ENCODE results near the gene CDC14B. TPM values are rescaled to one million over a fixed set of nuclear protein-coding genes. Genes with fewer than 3 reads are reported as not detected.

The CDC14B gene
- total RNA-seq, 1 experiment from 2014 or later = 57.1 TPM

DNA sequence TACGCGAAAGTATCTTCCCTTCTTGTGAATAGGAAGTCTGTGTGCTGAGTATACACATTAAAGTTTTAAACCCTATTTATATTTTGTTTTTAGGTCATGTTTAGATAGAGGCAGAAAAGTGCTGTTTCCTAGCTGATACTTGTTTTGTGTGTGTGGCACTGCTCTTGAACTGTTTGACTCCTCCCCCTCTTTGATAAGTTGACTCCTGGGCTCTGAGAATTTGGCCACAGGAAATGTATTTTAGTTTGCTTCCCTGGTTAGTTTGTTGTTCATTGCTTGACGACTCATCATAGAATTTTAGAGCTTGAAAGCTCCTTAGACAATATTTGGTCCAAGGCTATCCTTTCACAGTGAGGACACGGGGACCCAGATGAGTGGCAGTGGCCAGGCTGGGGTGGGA lies 2.0 kb upstream of the CDC14B start (continued):
- TF ChIP-seq GRHL2 (CRISPR knock-in tag; IDR thresholded peaks at IDR 0.05; ENCODE audit: insufficient replicate concordance, severe bottlenecking) (no peak), ZNF671 (CRISPR knock-in tag; IDR thresholded peaks at IDR 0.05) (no peak), KAT7 (CRISPR knock-in tag; IDR thresholded peaks at IDR 0.05; ENCODE audit: borderline replicate concordance) (no peak)
- TF ChIP-seq, protein P1, sequence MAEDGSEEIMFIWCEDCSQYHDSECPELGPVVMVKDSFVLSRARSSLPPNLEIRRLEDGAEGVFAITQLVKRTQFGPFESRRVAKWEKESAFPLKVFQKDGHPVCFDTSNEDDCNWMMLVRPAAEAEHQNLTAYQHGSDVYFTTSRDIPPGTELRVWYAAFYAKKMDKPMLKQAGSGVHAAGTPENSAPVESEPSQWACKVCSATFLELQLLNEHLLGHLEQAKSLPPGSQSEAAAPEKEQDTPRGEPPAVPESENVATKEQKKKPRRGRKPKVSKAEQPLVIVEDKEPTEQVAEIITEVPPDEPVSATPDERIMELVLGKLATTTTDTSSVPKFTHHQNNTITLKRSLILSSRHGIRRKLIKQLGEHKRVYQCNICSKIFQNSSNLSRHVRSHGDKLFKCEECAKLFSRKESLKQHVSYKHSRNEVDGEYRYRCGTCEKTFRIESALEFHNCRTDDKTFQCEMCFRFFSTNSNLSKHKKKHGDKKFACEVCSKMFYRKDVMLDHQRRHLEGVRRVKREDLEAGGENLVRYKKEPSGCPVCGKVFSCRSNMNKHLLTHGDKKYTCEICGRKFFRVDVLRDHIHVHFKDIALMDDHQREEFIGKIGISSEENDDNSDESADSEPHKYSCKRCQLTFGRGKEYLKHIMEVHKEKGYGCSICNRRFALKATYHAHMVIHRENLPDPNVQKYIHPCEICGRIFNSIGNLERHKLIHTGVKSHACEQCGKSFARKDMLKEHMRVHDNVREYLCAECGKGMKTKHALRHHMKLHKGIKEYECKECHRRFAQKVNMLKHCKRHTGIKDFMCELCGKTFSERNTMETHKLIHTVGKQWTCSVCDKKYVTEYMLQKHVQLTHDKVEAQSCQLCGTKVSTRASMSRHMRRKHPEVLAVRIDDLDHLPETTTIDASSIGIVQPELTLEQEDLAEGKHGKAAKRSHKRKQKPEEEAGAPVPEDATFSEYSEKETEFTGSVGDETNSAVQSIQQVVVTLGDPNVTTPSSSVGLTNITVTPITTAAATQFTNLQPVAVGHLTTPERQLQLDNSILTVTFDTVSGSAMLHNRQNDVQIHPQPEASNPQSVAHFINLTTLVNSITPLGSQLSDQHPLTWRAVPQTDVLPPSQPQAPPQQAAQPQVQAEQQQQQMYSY (CRISPR knock-in tag; IDR thresholded peaks at IDR 0.05) = no peak
- TF ChIP-seq, protein P2, sequence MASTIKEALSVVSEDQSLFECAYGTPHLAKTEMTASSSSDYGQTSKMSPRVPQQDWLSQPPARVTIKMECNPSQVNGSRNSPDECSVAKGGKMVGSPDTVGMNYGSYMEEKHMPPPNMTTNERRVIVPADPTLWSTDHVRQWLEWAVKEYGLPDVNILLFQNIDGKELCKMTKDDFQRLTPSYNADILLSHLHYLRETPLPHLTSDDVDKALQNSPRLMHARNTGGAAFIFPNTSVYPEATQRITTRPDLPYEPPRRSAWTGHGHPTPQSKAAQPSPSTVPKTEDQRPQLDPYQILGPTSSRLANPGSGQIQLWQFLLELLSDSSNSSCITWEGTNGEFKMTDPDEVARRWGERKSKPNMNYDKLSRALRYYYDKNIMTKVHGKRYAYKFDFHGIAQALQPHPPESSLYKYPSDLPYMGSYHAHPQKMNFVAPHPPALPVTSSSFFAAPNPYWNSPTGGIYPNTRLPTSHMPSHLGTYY (CRISPR knock-in tag; IDR thresholded peaks at IDR 0.05) = no peak

DNA sequence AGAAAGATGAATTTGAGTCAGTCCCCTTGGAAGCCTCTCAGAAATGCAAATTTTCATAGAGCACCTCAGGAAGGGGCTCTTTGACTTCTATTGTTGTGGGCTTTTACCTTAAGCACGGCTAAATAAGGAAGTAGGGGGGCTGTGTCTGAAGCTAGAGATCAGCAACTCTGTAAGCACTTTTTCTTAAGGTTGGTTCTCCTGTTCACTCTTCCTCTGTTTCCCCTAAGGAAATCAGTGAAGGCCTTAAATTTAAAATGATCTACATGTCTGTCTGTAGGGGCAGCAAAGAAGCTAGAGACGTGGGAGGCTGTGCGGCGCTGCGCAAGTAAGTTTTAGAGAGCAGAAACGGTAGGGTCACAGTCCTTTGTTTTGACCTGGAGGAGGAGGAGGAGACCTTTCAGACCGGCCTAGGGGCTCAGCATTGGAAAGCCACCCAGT lies 1.2 kb upstream of the CDC14B start:
- peaks cover 43% of the 10 kb centered on the region for H3K4me1 Mint-ChIP-seq
- peaks cover 10% of the 10 kb centered on the region for H3K27me3 Mint-ChIP-seq (ENCODE audit: low read depth)
- no peaks in the 10 kb centered on the region for H3K9me3 Mint-ChIP-seq
- CTCF ChIA-PET = interaction anchor here (1.0 to 1.5 kb wide), 8 partner anchors 11 to 304 kb away, joined by 3 to 7 read pairs (median 4); partner anchors contain the start of gene HABP4
- peak overlapping the region; percentile 96 for H3K27ac Mint-ChIP-seq
- H3K4me3 Mint-ChIP-seq = peak overlapping the region; percentile 83
- TF ChIP-seq, protein P3, sequence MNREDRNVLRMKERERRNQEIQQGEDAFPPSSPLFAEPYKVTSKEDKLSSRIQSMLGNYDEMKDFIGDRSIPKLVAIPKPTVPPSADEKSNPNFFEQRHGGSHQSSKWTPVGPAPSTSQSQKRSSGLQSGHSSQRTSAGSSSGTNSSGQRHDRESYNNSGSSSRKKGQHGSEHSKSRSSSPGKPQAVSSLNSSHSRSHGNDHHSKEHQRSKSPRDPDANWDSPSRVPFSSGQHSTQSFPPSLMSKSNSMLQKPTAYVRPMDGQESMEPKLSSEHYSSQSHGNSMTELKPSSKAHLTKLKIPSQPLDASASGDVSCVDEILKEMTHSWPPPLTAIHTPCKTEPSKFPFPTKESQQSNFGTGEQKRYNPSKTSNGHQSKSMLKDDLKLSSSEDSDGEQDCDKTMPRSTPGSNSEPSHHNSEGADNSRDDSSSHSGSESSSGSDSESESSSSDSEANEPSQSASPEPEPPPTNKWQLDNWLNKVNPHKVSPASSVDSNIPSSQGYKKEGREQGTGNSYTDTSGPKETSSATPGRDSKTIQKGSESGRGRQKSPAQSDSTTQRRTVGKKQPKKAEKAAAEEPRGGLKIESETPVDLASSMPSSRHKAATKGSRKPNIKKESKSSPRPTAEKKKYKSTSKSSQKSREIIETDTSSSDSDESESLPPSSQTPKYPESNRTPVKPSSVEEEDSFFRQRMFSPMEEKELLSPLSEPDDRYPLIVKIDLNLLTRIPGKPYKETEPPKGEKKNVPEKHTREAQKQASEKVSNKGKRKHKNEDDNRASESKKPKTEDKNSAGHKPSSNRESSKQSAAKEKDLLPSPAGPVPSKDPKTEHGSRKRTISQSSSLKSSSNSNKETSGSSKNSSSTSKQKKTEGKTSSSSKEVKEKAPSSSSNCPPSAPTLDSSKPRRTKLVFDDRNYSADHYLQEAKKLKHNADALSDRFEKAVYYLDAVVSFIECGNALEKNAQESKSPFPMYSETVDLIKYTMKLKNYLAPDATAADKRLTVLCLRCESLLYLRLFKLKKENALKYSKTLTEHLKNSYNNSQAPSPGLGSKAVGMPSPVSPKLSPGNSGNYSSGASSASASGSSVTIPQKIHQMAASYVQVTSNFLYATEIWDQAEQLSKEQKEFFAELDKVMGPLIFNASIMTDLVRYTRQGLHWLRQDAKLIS (CRISPR knock-in tag; IDR thresholded peaks at IDR 0.05; ENCODE audit: borderline replicate concordance) = 0 out of 2 replicates have a peak, but pooled peaks have one; percentile 27
- TF ChIP-seq, protein P4, sequence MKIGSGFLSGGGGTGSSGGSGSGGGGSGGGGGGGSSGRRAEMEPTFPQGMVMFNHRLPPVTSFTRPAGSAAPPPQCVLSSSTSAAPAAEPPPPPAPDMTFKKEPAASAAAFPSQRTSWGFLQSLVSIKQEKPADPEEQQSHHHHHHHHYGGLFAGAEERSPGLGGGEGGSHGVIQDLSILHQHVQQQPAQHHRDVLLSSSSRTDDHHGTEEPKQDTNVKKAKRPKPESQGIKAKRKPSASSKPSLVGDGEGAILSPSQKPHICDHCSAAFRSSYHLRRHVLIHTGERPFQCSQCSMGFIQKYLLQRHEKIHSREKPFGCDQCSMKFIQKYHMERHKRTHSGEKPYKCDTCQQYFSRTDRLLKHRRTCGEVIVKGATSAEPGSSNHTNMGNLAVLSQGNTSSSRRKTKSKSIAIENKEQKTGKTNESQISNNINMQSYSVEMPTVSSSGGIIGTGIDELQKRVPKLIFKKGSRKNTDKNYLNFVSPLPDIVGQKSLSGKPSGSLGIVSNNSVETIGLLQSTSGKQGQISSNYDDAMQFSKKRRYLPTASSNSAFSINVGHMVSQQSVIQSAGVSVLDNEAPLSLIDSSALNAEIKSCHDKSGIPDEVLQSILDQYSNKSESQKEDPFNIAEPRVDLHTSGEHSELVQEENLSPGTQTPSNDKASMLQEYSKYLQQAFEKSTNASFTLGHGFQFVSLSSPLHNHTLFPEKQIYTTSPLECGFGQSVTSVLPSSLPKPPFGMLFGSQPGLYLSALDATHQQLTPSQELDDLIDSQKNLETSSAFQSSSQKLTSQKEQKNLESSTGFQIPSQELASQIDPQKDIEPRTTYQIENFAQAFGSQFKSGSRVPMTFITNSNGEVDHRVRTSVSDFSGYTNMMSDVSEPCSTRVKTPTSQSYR (CRISPR knock-in tag; IDR thresholded peaks at IDR 0.05) = no peak
- TF ChIP-seq SMAD4 (CRISPR knock-in tag; IDR thresholded peaks at IDR 0.05) = no peak
- ATAC-seq (peak; percentile 70), DNase-seq (ENCODE audit: low spot score) (peak; percentile 46)
- POLR2A ChIA-PET = interaction anchor here (1.0 kb wide), 1 partner anchor 172 kb away, joined by 3 read pairs; no protein-coding TSS in a partner anchor
- no peaks in the 10 kb centered on the region for H3K36me3 Mint-ChIP-seq

DNA sequence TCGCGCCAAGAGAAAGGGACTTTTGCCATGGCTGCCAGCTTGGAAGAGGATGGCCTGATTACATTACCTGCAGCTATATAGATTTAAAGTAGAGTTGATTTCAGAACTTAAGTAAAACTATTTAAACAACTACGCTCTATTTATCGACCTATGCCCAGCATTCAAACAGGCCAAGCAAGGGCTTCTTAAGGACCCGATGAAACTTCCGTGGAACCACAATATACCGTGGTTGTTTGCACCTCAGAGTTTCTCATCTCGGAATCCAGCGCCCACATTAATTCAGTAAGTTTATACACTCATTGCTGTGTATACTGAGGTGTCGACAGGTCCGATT lies 505 bp upstream of the CDC14B start:
- Mint-ChIP-seq H3K27ac (peak overlapping the region; percentile 96), H3K4me3 (peak overlapping the region; percentile 83), H3K9me3 (no peaks in the 10 kb centered on the region), H3K4me1 (peaks cover 45% of the 10 kb centered on the region), H3K36me3 (no peaks in the 10 kb centered on the region), H3K27me3 (ENCODE audit: low read depth) (peaks cover 10% of the 10 kb centered on the region)
- ChIA-PET POLR2A (no interaction called here), CTCF (interaction anchor here (0.6 to 1.5 kb wide), 6 partner anchors 34 to 303 kb away, joined by 3 to 7 read pairs (median 4); no protein-coding TSS in a partner anchor)
- DNase-seq (ENCODE audit: low spot score) (no peak), ATAC-seq (no peak)
- no peak for TF ChIP-seq ETV6 (CRISPR knock-in tag; IDR thresholded peaks at IDR 0.05)
- TF ChIP-seq SOX15 (CRISPR knock-in tag; IDR thresholded peaks at IDR 0.05) = no peak
- TF ChIP-seq, protein P5, sequence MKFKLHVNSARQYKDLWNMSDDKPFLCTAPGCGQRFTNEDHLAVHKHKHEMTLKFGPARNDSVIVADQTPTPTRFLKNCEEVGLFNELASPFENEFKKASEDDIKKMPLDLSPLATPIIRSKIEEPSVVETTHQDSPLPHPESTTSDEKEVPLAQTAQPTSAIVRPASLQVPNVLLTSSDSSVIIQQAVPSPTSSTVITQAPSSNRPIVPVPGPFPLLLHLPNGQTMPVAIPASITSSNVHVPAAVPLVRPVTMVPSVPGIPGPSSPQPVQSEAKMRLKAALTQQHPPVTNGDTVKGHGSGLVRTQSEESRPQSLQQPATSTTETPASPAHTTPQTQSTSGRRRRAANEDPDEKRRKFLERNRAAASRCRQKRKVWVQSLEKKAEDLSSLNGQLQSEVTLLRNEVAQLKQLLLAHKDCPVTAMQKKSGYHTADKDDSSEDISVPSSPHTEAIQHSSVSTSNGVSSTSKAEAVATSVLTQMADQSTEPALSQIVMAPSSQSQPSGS (CRISPR knock-in tag; IDR thresholded peaks at IDR 0.05; ENCODE audit: borderline replicate concordance, low read depth) = no peak
- no peak for TF ChIP-seq MYBL2 (CRISPR knock-in tag; IDR thresholded peaks at IDR 0.05)
- no peak for TF ChIP-seq SMAD3 (CRISPR knock-in tag; IDR thresholded peaks at IDR 0.05; ENCODE audit: borderline replicate concordance)
- no peak for TF ChIP-seq ZNF219 (CRISPR knock-in tag; IDR thresholded peaks at IDR 0.05; ENCODE audit: borderline replicate concordance)
- TF ChIP-seq, protein P6, sequence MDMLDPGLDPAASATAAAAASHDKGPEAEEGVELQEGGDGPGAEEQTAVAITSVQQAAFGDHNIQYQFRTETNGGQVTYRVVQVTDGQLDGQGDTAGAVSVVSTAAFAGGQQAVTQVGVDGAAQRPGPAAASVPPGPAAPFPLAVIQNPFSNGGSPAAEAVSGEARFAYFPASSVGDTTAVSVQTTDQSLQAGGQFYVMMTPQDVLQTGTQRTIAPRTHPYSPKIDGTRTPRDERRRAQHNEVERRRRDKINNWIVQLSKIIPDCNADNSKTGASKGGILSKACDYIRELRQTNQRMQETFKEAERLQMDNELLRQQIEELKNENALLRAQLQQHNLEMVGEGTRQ (CRISPR knock-in tag; IDR thresholded peaks at IDR 0.05) = no peak
- no peak for TF ChIP-seq TEAD4 (CRISPR knock-in tag; IDR thresholded peaks at IDR 0.05)
- no peak for TF ChIP-seq TCF7 (CRISPR knock-in tag; IDR thresholded peaks at IDR 0.05; ENCODE audit: low read depth)
- TF ChIP-seq, protein P7, sequence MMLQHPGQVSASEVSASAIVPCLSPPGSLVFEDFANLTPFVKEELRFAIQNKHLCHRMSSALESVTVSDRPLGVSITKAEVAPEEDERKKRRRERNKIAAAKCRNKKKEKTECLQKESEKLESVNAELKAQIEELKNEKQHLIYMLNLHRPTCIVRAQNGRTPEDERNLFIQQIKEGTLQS (CRISPR knock-in tag; conservative IDR thresholded peaks at IDR 0.05) = no peak
